Left ventricle myocardium inferior (tissue), 1 donor: ENCODE measurements around the gene LAMTOR1. TPM values are rescaled to one million over a fixed set of nuclear protein-coding genes. Genes with fewer than 3 reads are reported as not detected.
A peak's percentile ranks its signal among the peaks of the same experiment; 100 is the strongest.

ENCODE experiments used
- DNase-seq: peaks from one replicate; pipeline ENCODE4 v3.0.0-alpha.2; 2020
- H3K27ac ChIP-seq: fragments of 200-600 bp; replicated peaks from 2 replicates; pipeline ENCODE4 v1.8.0; 2021
- H3K27me3 ChIP-seq: fragments of 200-600 bp; 2 replicates; pipeline ENCODE4 v1.8.0; 2021; ENCODE audit warnings: low read depth
- H3K36me3 ChIP-seq: fragments of 200-600 bp; 2 replicates; pipeline ENCODE4 v1.8.0; 2021
- H3K4me1 ChIP-seq: fragments of 200-600 bp; 2 replicates; pipeline ENCODE4 v1.8.0; 2021
- H3K4me3 ChIP-seq: fragments of 200-600 bp; 2 replicates; pipeline ENCODE4 v1.8.0; 2021; ENCODE audit warnings: mild to moderate bottlenecking, moderate library complexity
- H3K9me3 ChIP-seq: fragments of 200-600 bp; replicated peaks from 2 replicates; pipeline ENCODE4 v1.8.0; 2021
- CTCF ChIP-seq: fragments of 200-600 bp; IDR thresholded peaks from 2 replicates; pipeline ENCODE4 v1.8.0; 2021; ENCODE audit warnings: antibody characterized with exemption, mild to moderate bottlenecking, borderline replicate concordance
- intact Hi-C: fragments of 100-400 bp; cut with micrococcal nuclease; formaldehyde crosslinking; loops from one replicate; pipeline ENCODE4 v1.11.0; 2022
- total RNA-seq: library from RNA; stranded (reverse); fragmentation: NEBNext Ultra II Directional; extraction: Animal tissue kit (Norgen Biotek cat#: 25700); gene quantifications from one replicate; pipeline ENCODE4 v1.2.1, GENCODE V29; 2021
- donor health status: DM: no; HTN: yes; CAD: no; lungs with severe emphysema.

The LAMTOR1 gene
- total RNA-seq, 1 donor from 2014 or later: 82.0 TPM

GRCh38 chr11:72111300-72112142 is 8.4 kb upstream of the LAMTOR1 start:
- intact Hi-C loops: no loop called here
- no peak for DNase-seq
- Histone ChIP-seq H3K9me3 (no peaks in the 10 kb centered on the region), H3K4me3 (peak overlapping the region; percentile 68), H3K36me3 (peaks cover 7% of the 10 kb centered on the region), H3K27ac (peak overlapping the region; percentile 95), H3K27me3 (no peaks in the 10 kb centered on the region), H3K4me1 (peaks cover 16% of the 10 kb centered on the region)
- TF ChIP-seq CTCF: no peak

GRCh38 chr11:72105888-72106287 is 2.8 kb upstream of the LAMTOR1 start, which contains the start of gene TOMT:
Gene TOMT, plus strand, starts transcription at chr11:72105924. Its CDS starts 28 bp downstream, at chr11:72105952.
- intact Hi-C loops: no loop called here
- no peaks in the 10 kb centered on the region for H3K9me3 ChIP-seq
- H3K4me3 ChIP-seq: no peak within 1 kb of the TSS
- DNase-seq: no peak
- peaks cover 29% of the 10 kb centered on the region for H3K4me1 ChIP-seq
- no peak for TF ChIP-seq CTCF
- no peaks in the 10 kb centered on the region for H3K27me3 ChIP-seq
- H3K36me3 ChIP-seq: peaks cover 8% of the 10 kb centered on the region
- no peak within 1 kb of the TSS for H3K27ac ChIP-seq

- DNase-seq: no peak
- Histone ChIP-seq H3K4me3 (peak overlapping the region; percentile 89), H3K9me3 (no peaks in the 10 kb centered on the region), H3K4me1 (peaks cover 49% of the 10 kb centered on the region), H3K36me3 (peaks cover 17% of the 10 kb centered on the region), H3K27ac (peak overlapping the region; percentile 99), H3K27me3 (no peaks in the 10 kb centered on the region)
- intact Hi-C loops: no loop called here
- TF ChIP-seq CTCF: no peak
Observed at GRCh38 chr11:72103754-72104167, 664 bp upstream of the LAMTOR1 start.

GRCh38 chr11:72102631-72102945 is 509 bp downstream of the LAMTOR1 start:
- Histone ChIP-seq H3K27ac (peak overlapping the region; percentile 99), H3K36me3 (peaks cover 22% of the 10 kb centered on the region), H3K9me3 (no peaks in the 10 kb centered on the region), H3K27me3 (no peaks in the 10 kb centered on the region), H3K4me3 (peak overlapping the region; percentile 89), H3K4me1 (peaks cover 54% of the 10 kb centered on the region)
- DNase-seq: no peak
- intact Hi-C loops: no loop called here
- no peak for TF ChIP-seq CTCF

- no peaks in the 10 kb centered on the region for H3K9me3 ChIP-seq
- peaks cover 27% of the 10 kb centered on the region for H3K36me3 ChIP-seq
- no peak for DNase-seq
- H3K27ac ChIP-seq: peak overlapping the region; percentile 99
- no peaks in the 10 kb centered on the region for H3K27me3 ChIP-seq
- peaks cover 54% of the 10 kb centered on the region for H3K4me1 ChIP-seq
- intact Hi-C loops: no loop called here
- H3K4me3 ChIP-seq: peak overlapping the region; percentile 89
- no peak for TF ChIP-seq CTCF
Observed at GRCh38 chr11:72102162-72102561, 935 bp downstream of the LAMTOR1 start.
